ENCODE data around the gene TF.

The TF gene

DNA sequence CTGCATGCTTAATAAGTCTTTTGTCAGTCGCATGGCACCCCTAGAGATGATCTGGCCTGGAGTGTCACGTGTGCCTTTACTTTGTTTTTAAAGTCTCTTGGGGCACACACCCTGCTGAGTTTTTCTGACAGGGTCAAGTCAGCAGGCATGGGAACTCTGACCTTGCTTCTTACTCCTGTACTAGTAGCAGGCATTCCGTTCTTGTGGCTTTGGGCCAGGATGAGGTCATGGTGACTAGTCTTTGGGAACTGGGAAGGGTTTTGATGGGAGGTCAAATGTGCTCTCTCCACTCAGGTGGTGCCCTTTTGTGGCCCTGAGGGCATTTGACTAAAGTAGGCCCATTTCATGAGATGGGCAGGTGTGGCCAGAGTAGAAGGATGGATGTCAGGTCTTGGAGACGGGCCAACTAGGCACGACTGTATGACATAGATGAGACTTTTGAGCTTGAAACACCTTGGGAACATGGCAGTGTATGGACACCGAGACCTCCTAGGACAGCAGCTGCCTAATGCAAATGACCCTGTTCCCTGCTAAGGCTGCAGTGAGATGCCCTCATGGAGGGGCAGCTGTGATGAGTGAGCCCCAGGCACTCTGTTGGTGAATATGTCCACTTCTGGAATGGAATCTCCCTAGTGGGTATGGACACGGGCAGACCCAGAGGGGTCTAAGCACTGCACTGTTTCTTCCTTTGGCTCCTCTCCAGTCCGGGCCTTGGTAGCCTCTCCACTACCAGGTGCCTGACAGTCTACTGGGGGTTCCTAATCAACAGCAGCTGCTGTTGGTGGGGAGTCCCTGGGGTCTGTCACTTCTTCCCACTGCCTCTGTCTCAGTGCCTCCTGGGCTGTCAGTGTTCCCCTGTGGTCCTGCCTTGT lies 75.8 kb downstream of the TF start:
- TF ChIP-seq, protein P1, sequence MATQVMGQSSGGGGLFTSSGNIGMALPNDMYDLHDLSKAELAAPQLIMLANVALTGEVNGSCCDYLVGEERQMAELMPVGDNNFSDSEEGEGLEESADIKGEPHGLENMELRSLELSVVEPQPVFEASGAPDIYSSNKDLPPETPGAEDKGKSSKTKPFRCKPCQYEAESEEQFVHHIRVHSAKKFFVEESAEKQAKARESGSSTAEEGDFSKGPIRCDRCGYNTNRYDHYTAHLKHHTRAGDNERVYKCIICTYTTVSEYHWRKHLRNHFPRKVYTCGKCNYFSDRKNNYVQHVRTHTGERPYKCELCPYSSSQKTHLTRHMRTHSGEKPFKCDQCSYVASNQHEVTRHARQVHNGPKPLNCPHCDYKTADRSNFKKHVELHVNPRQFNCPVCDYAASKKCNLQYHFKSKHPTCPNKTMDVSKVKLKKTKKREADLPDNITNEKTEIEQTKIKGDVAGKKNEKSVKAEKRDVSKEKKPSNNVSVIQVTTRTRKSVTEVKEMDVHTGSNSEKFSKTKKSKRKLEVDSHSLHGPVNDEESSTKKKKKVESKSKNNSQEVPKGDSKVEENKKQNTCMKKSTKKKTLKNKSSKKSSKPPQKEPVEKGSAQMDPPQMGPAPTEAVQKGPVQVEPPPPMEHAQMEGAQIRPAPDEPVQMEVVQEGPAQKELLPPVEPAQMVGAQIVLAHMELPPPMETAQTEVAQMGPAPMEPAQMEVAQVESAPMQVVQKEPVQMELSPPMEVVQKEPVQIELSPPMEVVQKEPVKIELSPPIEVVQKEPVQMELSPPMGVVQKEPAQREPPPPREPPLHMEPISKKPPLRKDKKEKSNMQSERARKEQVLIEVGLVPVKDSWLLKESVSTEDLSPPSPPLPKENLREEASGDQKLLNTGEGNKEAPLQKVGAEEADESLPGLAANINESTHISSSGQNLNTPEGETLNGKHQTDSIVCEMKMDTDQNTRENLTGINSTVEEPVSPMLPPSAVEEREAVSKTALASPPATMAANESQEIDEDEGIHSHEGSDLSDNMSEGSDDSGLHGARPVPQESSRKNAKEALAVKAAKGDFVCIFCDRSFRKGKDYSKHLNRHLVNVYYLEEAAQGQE (IDR thresholded peaks at IDR 0.05; ENCODE audit: insufficient read depth in 1 of 2, low read depth in 2 of 2, low read length in 2 of 2): no peak
- TF ChIP-seq FOXP2 (optimal IDR thresholded peaks at IDR 0.05; ENCODE audit: borderline replicate concordance, extremely low read depth, extremely low read length, insufficient read depth): no peak
- no peak for TF ChIP-seq SIN3A (IDR thresholded peaks at IDR 0.05; ENCODE audit: borderline replicate concordance, insufficient read depth, low read length)
- no peak for TF ChIP-seq TAF1 (IDR thresholded peaks at IDR 0.05; ENCODE audit: borderline replicate concordance, insufficient read depth, low read length)
- no peak for TF ChIP-seq POLR2AphosphoS5 (IDR thresholded peaks at IDR 0.05; ENCODE audit: low read depth, low read length)

DNA sequence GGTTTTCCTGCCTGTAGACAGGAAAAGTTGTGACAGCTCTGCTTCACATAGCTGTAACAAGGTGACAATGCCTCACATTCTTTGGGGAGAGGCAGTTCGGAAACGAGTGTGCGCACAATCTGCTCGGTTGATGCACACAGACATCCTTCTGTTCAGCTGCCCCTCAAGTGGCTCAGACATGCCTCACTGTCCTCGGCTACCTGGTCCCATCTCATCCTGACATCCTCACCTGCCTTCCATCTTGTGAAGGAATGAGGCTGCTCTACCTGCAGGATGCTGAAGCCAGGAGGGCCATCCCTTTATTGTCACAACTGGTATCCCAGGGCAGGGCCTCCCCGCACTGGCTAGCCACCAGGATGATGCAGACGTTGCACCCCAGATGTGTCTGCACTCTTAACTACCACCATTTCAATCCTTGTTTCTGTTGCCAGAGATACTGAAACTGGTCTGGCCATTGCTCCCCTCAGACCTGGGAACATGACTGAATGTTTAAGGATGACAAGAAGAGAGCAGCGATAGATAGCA lies 78.8 kb downstream of the TF start:
- TF ChIP-seq SIN3A (IDR thresholded peaks at IDR 0.05; ENCODE audit: borderline replicate concordance, insufficient read depth, low read length) (no peak), TAF1 (IDR thresholded peaks at IDR 0.05; ENCODE audit: borderline replicate concordance, insufficient read depth, low read length) (no peak), FOXP2 (optimal IDR thresholded peaks at IDR 0.05; ENCODE audit: borderline replicate concordance, extremely low read depth, extremely low read length, insufficient read depth) (no peak), POLR2AphosphoS5 (IDR thresholded peaks at IDR 0.05; ENCODE audit: low read depth, low read length) (no peak)
- TF ChIP-seq, protein P1 (IDR thresholded peaks at IDR 0.05; ENCODE audit: insufficient read depth in 1 of 2, low read depth in 2 of 2, low read length in 2 of 2): no peak

DNA sequence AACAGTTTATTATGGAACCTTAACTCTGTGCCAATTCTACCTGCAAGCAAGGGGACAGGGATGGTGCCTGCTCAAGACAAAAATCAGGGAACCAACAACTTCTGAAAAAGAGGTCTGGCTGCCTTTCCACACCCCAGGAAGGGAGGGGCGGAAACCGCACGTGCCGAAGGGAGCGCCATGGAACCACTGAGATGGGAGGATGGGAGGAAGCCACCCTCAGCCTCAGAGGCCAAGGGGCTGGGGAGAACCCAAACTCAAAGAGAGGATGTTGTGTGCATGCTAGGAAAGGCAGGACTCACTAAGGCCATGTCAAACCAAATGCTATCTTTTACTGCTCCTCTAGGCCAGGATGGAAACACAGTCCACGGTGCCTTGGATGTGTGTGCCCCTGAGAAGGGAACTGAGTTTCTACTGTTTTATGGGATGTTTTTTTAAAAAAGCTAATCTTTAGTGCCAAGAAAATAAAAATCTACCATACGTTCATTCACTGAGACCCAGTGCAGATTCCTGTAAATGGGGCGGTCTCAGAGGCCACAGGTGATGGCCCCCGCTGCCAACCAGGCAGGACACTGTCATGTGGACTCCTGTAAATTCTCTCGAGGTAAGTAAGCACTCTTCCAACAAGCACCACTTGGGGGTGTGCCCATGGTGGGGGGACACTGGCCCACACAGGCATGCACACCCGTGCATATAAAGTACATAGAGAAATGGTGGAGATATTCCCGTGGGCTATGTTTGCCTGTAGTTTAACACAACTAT lies 80.0 kb downstream of the TF start:
- TF ChIP-seq, protein P1 (IDR thresholded peaks at IDR 0.05; ENCODE audit: insufficient read depth in 1 of 2, low read depth in 2 of 2, low read length in 2 of 2): no peak
- TF ChIP-seq SIN3A (IDR thresholded peaks at IDR 0.05; ENCODE audit: borderline replicate concordance, insufficient read depth, low read length): no peak

DNA sequence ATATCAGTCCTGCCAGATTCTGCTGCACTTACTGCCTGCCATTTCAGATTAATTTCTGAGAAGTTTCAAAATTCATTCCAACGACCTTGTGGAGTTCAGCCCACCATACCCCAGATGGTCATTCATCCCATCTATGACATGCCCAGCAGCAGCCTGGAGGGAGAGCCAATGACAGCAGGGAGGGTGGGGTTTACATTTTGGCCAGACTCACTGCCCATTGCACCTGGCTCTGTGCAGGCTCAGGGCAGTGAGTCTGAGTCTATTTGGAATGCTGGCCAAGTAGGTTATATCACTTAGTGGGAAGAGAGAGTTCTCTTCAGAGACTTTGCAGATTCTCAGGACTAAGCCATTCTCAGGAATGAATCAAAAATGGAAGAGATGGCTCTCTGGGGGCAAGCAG lies 80.9 kb downstream of the TF start:
- TF ChIP-seq, protein P1 (IDR thresholded peaks at IDR 0.05; ENCODE audit: insufficient read depth in 1 of 2, low read depth in 2 of 2, low read length in 2 of 2): no peak

All from PFSK-1 (cell line).